Keratinocyte (primary cell): Measurements from ENCODE around the gene DIAPH2. TPM values are rescaled to one million over a fixed set of nuclear protein-coding genes. Genes with fewer than 3 reads are reported as not detected.

Source experiments
- DNase-seq: peaks from one replicate; pipeline ENCODE4 v3.0.0-alpha.2; 2011; ENCODE audit warnings: low read depth, missing footprints, low spot score
- FAIRE-seq: peaks from 2 replicates; lab custom pipeline; 2011; peaks lifted over from hg19 to GRCh38; lab: Jason Lieb, UNC
- H2AFZ ChIP-seq: 2 replicates; pipeline ENCODE4 v1.6.0; 2012; ENCODE audit warnings: low read length, control low read depth, inconsistent platforms; ENCODE audit not compliant: control insufficient read depth
- H3K27ac ChIP-seq: 2 replicates; pipeline ENCODE4 v1.5.1; 2011; ENCODE audit warnings: low read length; ENCODE audit not compliant: control insufficient read depth, insufficient read depth
- H3K27me3 ChIP-seq: 3 replicates; pipeline ENCODE4 v1.6.0; 2011; ENCODE audit warnings: low read length; ENCODE audit not compliant: control insufficient read depth, insufficient read depth; ENCODE audit errors: extremely low read depth
- H3K36me3 ChIP-seq, 2 experiments: 2 replicates in 1 of 2; 3 replicates in 1 of 2; pipeline ENCODE4 v1.5.1; 2011; ENCODE audit warnings: low read length in 2 of 2, mild to moderate bottlenecking in 1 of 2; ENCODE audit not compliant: control insufficient read depth in 2 of 2, insufficient read depth in 2 of 2; ENCODE audit errors: extremely low read depth in 1 of 2
- H3K4me1 ChIP-seq: 3 replicates; pipeline ENCODE4 v1.5.1; 2011; ENCODE audit warnings: low read length; ENCODE audit not compliant: control insufficient read depth, insufficient read depth; ENCODE audit errors: extremely low read depth
- H3K4me2 ChIP-seq: 3 replicates; pipeline ENCODE4 v1.6.0; 2011; ENCODE audit warnings: low read depth, low read length; ENCODE audit not compliant: control insufficient read depth, insufficient read depth; ENCODE audit errors: extremely low read depth
- H3K4me3 ChIP-seq, 3 experiments: fragments of 200-600 bp in 1 of 3; sonication (generic) in 1 of 3; 2 replicates in 2 of 3; 3 replicates in 1 of 3; pipeline ENCODE4 v1.5.1; 2011 to 2016; ENCODE audit warnings: low read length in 3 of 3, mild to moderate bottlenecking in 3 of 3, control low read depth in 2 of 3, inconsistent platforms in 1 of 3, low read depth in 1 of 3, mixed read lengths in 1 of 3, mixed run types in 1 of 3, moderate library complexity in 1 of 3; ENCODE audit not compliant: control insufficient read depth in 2 of 3, insufficient read depth in 2 of 3; ENCODE audit errors: extremely low read depth in 1 of 3
- H3K79me2 ChIP-seq: 2 replicates; pipeline ENCODE4 v1.6.0; 2012; ENCODE audit warnings: low read length; ENCODE audit not compliant: control insufficient read depth, insufficient read depth
- H3K9ac ChIP-seq: 3 replicates; pipeline ENCODE4 v1.6.0; 2011; ENCODE audit warnings: low read length; ENCODE audit not compliant: control insufficient read depth, insufficient read depth; ENCODE audit errors: extremely low read depth
- H3K9me1 ChIP-seq: 3 replicates; pipeline ENCODE4 v1.6.0; 2011; ENCODE audit warnings: low read length; ENCODE audit not compliant: control insufficient read depth, insufficient read depth; ENCODE audit errors: extremely low read depth
- H3K9me3 ChIP-seq: 2 replicates; pipeline ENCODE4 v1.5.1; 2012; ENCODE audit warnings: low read depth, low read length; ENCODE audit not compliant: control insufficient read depth
- H4K20me1 ChIP-seq: 3 replicates; pipeline ENCODE4 v1.6.0; 2011; ENCODE audit warnings: low read length; ENCODE audit not compliant: control insufficient read depth, insufficient read depth; ENCODE audit errors: extremely low read depth
- EZH2 ChIP-seq: IDR thresholded peaks from one replicate; pipeline ENCODE4 v1.6.1; 2012; ENCODE audit warnings: inconsistent platforms, mild to moderate bottlenecking, low read length, moderate library complexity
- dilution Hi-C: fragments of 300-500 bp; cut with MboI; formaldehyde crosslinking; loops from one replicate; pipeline ENCODE4 v1.7.0; 2020; ENCODE audit warnings: low sequenced_read_pairs; ENCODE audit not compliant: extremely low pct_ligation_motif_present
- polyA plus RNA-seq, 5 experiments: library from polyadenylated mRNA; depleted of rRNA in 3 of 5; stranded (reverse) in 3 of 5; stranded (forward) in 1 of 5; unstranded in 1 of 5; fragments of >200 nt; gene quantifications; 1 replicate in 1 of 5; 2 replicates in 3 of 5; 3 replicates in 1 of 5; pipeline versions ENCODE4 v1.2.1 to v1.2.3, GENCODE V29; 2011 to 2012; ENCODE audit warnings: missing spikeins in 2 of 5, low read depth in 1 of 5, low replicate concordance in 1 of 5
- TF ChIP-seq, protein P1 (sequence below), 3 experiments: IDR thresholded peaks in 1 of 3; conservative IDR thresholded peaks in 1 of 3; optimal IDR thresholded peaks in 1 of 3; 2 replicates in 2 of 3; 3 replicates in 1 of 3; pipeline versions ENCODE3 to v1.5.1; 2011; ENCODE audit warnings: low read length in 3 of 3, mild to moderate bottlenecking in 3 of 3, moderate library complexity in 2 of 3, control low read depth in 1 of 3, inconsistent platforms in 1 of 3; ENCODE audit not compliant: insufficient read depth in 2 of 3; ENCODE audit errors: extremely low read depth in 1 of 3

Gene DIAPH2
- polyA plus RNA-seq, 1 donor (not counting 4 experiments of a cell fraction or from before 2014, with no cell fraction given): 7.4 TPM

- H3K79me2 ChIP-seq: no peaks in the 10 kb centered on the region
- dilution Hi-C loops: no loop called here
- FAIRE-seq (no peak), DNase-seq (no peak)
- H3K4me1 ChIP-seq: no peaks in the 10 kb centered on the region
- no peaks in the 10 kb centered on the region for H3K27me3 ChIP-seq
- H3K9me3 ChIP-seq: no peaks in the 10 kb centered on the region
- TF ChIP-seq, protein P1, sequence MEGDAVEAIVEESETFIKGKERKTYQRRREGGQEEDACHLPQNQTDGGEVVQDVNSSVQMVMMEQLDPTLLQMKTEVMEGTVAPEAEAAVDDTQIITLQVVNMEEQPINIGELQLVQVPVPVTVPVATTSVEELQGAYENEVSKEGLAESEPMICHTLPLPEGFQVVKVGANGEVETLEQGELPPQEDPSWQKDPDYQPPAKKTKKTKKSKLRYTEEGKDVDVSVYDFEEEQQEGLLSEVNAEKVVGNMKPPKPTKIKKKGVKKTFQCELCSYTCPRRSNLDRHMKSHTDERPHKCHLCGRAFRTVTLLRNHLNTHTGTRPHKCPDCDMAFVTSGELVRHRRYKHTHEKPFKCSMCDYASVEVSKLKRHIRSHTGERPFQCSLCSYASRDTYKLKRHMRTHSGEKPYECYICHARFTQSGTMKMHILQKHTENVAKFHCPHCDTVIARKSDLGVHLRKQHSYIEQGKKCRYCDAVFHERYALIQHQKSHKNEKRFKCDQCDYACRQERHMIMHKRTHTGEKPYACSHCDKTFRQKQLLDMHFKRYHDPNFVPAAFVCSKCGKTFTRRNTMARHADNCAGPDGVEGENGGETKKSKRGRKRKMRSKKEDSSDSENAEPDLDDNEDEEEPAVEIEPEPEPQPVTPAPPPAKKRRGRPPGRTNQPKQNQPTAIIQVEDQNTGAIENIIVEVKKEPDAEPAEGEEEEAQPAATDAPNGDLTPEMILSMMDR (optimal IDR thresholded peaks at IDR 0.05 in 1 of 3, IDR thresholded peaks at IDR 0.05 in 1 of 3, conservative IDR thresholded peaks at IDR 0.05 in 1 of 3; ENCODE audit: extremely low read depth in 1 of 3, insufficient read depth in 2 of 3, low read length in 3 of 3): no peak
- no peak for TF ChIP-seq EZH2
- no peak overlapping the region for H3K9ac ChIP-seq
- no peaks in the 10 kb centered on the region for H4K20me1 ChIP-seq
- no peak overlapping the region for H3K4me3 ChIP-seq
- H3K36me3 ChIP-seq: no peaks in the 10 kb centered on the region
- H3K4me2 ChIP-seq: no peak overlapping the region
- no peak overlapping the region for H3K27ac ChIP-seq
- no peak overlapping the region for H2AFZ ChIP-seq
- H3K9me1 ChIP-seq: no peaks in the 10 kb centered on the region
Observed at GRCh38 chrX:97096385-97096784, 411.7 kb downstream of the DIAPH2 start.

DNA sequence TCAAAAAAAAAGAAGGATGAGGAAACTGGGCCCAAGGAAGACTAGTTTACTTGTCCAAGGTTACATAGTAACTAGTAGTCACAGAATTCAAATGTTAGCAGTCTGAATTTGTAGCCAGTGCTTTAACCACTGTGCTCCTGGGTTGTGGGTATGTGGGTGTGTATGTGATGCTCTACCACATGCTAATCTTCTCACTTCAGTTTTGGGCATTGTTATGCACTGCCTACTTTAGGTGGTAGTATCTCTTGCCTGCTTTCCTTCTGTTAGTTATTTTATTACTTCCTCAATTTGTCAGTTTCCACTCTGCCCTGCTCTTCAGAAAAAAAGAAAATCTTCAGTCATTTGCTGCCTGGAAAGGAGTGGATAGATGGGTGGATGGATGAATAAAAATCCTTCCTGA, 418.3 kb downstream of the DIAPH2 start:
- TF ChIP-seq EZH2: no peak
- TF ChIP-seq, protein P1 (optimal IDR thresholded peaks at IDR 0.05 in 1 of 3, IDR thresholded peaks at IDR 0.05 in 1 of 3, conservative IDR thresholded peaks at IDR 0.05 in 1 of 3; ENCODE audit: extremely low read depth in 1 of 3, insufficient read depth in 2 of 3, low read length in 3 of 3): no peak
- no peak overlapping the region for H3K9ac ChIP-seq
- no peak for DNase-seq
- H3K9me3 ChIP-seq: no peaks in the 10 kb centered on the region
- H3K36me3 ChIP-seq: no peaks in the 10 kb centered on the region
- H3K79me2 ChIP-seq: no peaks in the 10 kb centered on the region
- H4K20me1 ChIP-seq: no peaks in the 10 kb centered on the region
- H3K4me1 ChIP-seq: no peaks in the 10 kb centered on the region
- no peak overlapping the region for H2AFZ ChIP-seq
- no peaks in the 10 kb centered on the region for H3K9me1 ChIP-seq
- H3K27me3 ChIP-seq: no peaks in the 10 kb centered on the region
- no peak overlapping the region for H3K27ac ChIP-seq
- H3K4me2 ChIP-seq: no peak overlapping the region
- dilution Hi-C loops: no loop called here
- FAIRE-seq: no peak
- H3K4me3 ChIP-seq: no peak overlapping the region
